ENCODE measurements around the gene FAM229A. TPM values are rescaled to one million over a fixed set of nuclear protein-coding genes. Genes with fewer than 3 reads are reported as not detected.

The FAM229A gene
- polyA plus RNA-seq, 3 donors = 4.3 to 5.2 (median 4.8) TPM

- 39 to 80% (median 40%) methylated on average over 2 of the region's 2 CpGs for WGBS, 3 donors
Observed at GRCh38 chr1:32353431-32353830, 8.9 kb downstream of the FAM229A start.

GRCh38 chr1:32352831-32353383 is 9.4 kb downstream of the FAM229A start:
- H3K27ac ChIP-seq (ENCODE audit: low read depth, low read length) = no peak overlapping the region
- 61 to 73% (median 61%) methylated on average over 2 of the region's 2 CpGs for WGBS, 3 donors

More at GRCh38 chr1:32353431-32353830, 8.9 kb downstream of the FAM229A start:
- H3K27ac ChIP-seq (ENCODE audit: low read depth, low read length) = no peak overlapping the region

GRCh38 chr1:32352239-32352745 is 10.0 kb downstream of the FAM229A start:
- WGBS, 3 donors = 32 to 50% (median 46%) methylated on average over 8 of the region's 8 CpGs

GRCh38 chr1:32351399-32352238 is 10.7 kb downstream of the FAM229A start:
- 0 to 2% (median 2%) methylated on average over 62 to 75 of the region's 75 CpGs for WGBS, 3 donors
- no peak overlapping the region for H3K27ac ChIP-seq (ENCODE audit: low read depth, low read length)

More at GRCh38 chr1:32352239-32352745, 10.0 kb downstream of the FAM229A start:
- H3K27ac ChIP-seq (ENCODE audit: low read depth, low read length) = no peak overlapping the region

GRCh38 chr1:32350785-32351398 is 11.4 kb downstream of the FAM229A start:
- no peak overlapping the region for H3K27ac ChIP-seq (ENCODE audit: low read depth, low read length)
- WGBS, 3 donors = 20 to 24% (median 21%) methylated on average over 26 to 28 of the region's 28 CpGs

- WGBS, 3 donors = 31 to 75% (median 33%) methylated on average over 8 of the region's 8 CpGs
- no peak overlapping the region for H3K27ac ChIP-seq (ENCODE audit: low read depth, low read length)
Observed at GRCh38 chr1:32349211-32349708, 13.0 kb downstream of the FAM229A start.

- no peak overlapping the region for H3K27ac ChIP-seq (ENCODE audit: low read depth, low read length)
- WGBS, 3 donors = 81 to 90% (median 87%) methylated on average over 9 of the region's 9 CpGs
Observed at GRCh38 chr1:32346532-32347157, 15.6 kb downstream of the FAM229A start.

- no peak overlapping the region for H3K27ac ChIP-seq (ENCODE audit: low read depth, low read length)
- WGBS, 3 donors = 24 to 26% (median 24%) methylated on average over 8 of the region's 8 CpGs
Observed at GRCh38 chr1:32345289-32345827, 16.9 kb downstream of the FAM229A start.

- no peak overlapping the region for H3K27ac ChIP-seq (ENCODE audit: low read depth, low read length)
- 91 to 96% (median 95%) methylated on average over 10 of the region's 10 CpGs for WGBS, 3 donors
Observed at GRCh38 chr1:32342704-32343103, 19.6 kb downstream of the FAM229A start.

- 74 to 78% (median 75%) methylated on average over 5 of the region's 5 CpGs for WGBS, 3 donors
- no peak overlapping the region for H3K27ac ChIP-seq (ENCODE audit: low read depth, low read length)
Observed at GRCh38 chr1:32341971-32342370, 20.3 kb downstream of the FAM229A start.

GRCh38 chr1:32341186-32341757 is 21.0 kb downstream of the FAM229A start:
- 90 to 94% (median 92%) methylated on average over 11 of the region's 11 CpGs for WGBS, 3 donors
- no peak overlapping the region for H3K27ac ChIP-seq (ENCODE audit: low read depth, low read length)

- 62 to 72% (median 62%) methylated on average over 5 of the region's 5 CpGs for WGBS, 3 donors
Observed at GRCh38 chr1:32339363-32339978, 22.8 kb downstream of the FAM229A start.

GRCh38 chr1:32338637-32339145 is 23.6 kb downstream of the FAM229A start:
- WGBS, 3 donors = 73 to 86% (median 79%) methylated on average over 14 of the region's 14 CpGs

More at GRCh38 chr1:32339363-32339978, 22.8 kb downstream of the FAM229A start:
- no peak overlapping the region for H3K27ac ChIP-seq (ENCODE audit: low read depth, low read length)

GRCh38 chr1:32337855-32338636 is 24.2 kb downstream of the FAM229A start:
- no peak overlapping the region for H3K27ac ChIP-seq (ENCODE audit: low read depth, low read length)
- WGBS, 3 donors = 54 to 61% (median 59%) methylated on average over 15 to 16 of the region's 16 CpGs

More at GRCh38 chr1:32338637-32339145, 23.6 kb downstream of the FAM229A start:
- no peak overlapping the region for H3K27ac ChIP-seq (ENCODE audit: low read depth, low read length)

- WGBS, 3 donors = 28 to 76% (median 32%) methylated on average over 7 to 8 of the region's 8 CpGs
- H3K27ac ChIP-seq (ENCODE audit: low read depth, low read length) = no peak overlapping the region
Observed at GRCh38 chr1:32336963-32337675, 25.2 kb downstream of the FAM229A start.

- WGBS, 3 donors = 20 to 61% (median 28%) methylated on average over 15 of the region's 15 CpGs
- no peak overlapping the region for H3K27ac ChIP-seq (ENCODE audit: low read depth, low read length)
Observed at GRCh38 chr1:32336591-32336932, 25.7 kb downstream of the FAM229A start.

All from adipose tissue (tissue), 3 donors.